CD4-positive, alpha-beta memory T cell (primary cell): ENCODE data around the gene MYO1A. TPM values are rescaled to one million over a fixed set of nuclear protein-coding genes. Genes with fewer than 3 reads are reported as not detected.
"Not testable (repeated sequence)": the region's sequence is repeated elsewhere in the genome, so short reads cannot be mapped to it uniquely, and the experiment has no call there.

Experiments used
- CTCF ChIA-PET: fragments of 350-600 bp; sonication (Branson Sonifier 250); formaldehyde crosslinking; loops from one replicate; lab custom pipeline; 2021; ENCODE audit warnings: inconsistent platforms; ENCODE audit not compliant: partially characterized antibody; lab: Charles Lee
- POLR2A ChIA-PET: fragments of 350-600 bp; sonication (Branson Sonifier 250); formaldehyde crosslinking; loops from one replicate; lab custom pipeline; 2021; ENCODE audit not compliant: partially characterized antibody; lab: Charles Lee
- DNase-seq, 5 donors: peaks; one replicate each; pipeline versions ENCODE4 v3.0.0 to v3.0.0-alpha.2; 2020 to 2022; ENCODE audit warnings: mixed read lengths in 1 of 5
- H3K27ac ChIP-seq: one replicate; pipeline ENCODE4 v1.7.0; 2013; ENCODE audit warnings: low read depth, low read length
- H3K27me3 ChIP-seq: 2 replicates; pipeline ENCODE4 v1.7.0; 2013; ENCODE audit warnings: mild to moderate bottlenecking, low read length, moderate library complexity; ENCODE audit not compliant: insufficient read depth
- H3K36me3 ChIP-seq: 2 replicates; pipeline ENCODE4 v1.7.0; 2013; ENCODE audit warnings: mild to moderate bottlenecking, low read length, moderate library complexity; ENCODE audit not compliant: insufficient read depth
- H3K4me1 ChIP-seq: 2 replicates; pipeline ENCODE4 v1.7.0; 2013; ENCODE audit warnings: mild to moderate bottlenecking, low read length, moderate library complexity; ENCODE audit not compliant: insufficient read depth
- H3K4me3 ChIP-seq, 2 donors: one replicate each; pipeline ENCODE4 v1.7.0; 2013; ENCODE audit warnings: low read length in 2 of 2, mild to moderate bottlenecking in 1 of 2
- H3K9me3 ChIP-seq, 2 donors: one replicate each; pipeline ENCODE4 v1.7.0; 2013; ENCODE audit warnings: low read length in 2 of 2, control low read depth in 1 of 2; ENCODE audit not compliant: control insufficient read depth in 1 of 2
- H3K27ac Mint-ChIP-seq, 7 donors: one replicate each; pipeline ENCODE4 v1.8.0; 2020 to 2021; ENCODE audit warnings: mixed read lengths in 7 of 7, mild to moderate bottlenecking in 6 of 7, inconsistent platforms in 3 of 7, moderate library complexity in 3 of 7
- H3K27me3 Mint-ChIP-seq, 2 donors: one replicate each; pipeline ENCODE4 v1.8.0; 2020 to 2021; ENCODE audit warnings: mixed read lengths in 2 of 2
- H3K36me3 Mint-ChIP-seq, 2 donors: one replicate each; pipeline ENCODE4 v1.8.0; 2020 to 2021; ENCODE audit warnings: mixed read lengths in 2 of 2, inconsistent platforms in 1 of 2, mild to moderate bottlenecking in 1 of 2
- H3K4me1 Mint-ChIP-seq, 4 donors: one replicate each; pipeline ENCODE4 v1.8.0; 2020 to 2021; ENCODE audit warnings: mixed read lengths in 4 of 4, mild to moderate bottlenecking in 1 of 4
- H3K4me3 Mint-ChIP-seq, 8 donors: one replicate each; pipeline ENCODE4 v1.8.0; 2020 to 2021; ENCODE audit warnings: mixed read lengths in 8 of 8, mild to moderate bottlenecking in 7 of 8, moderate library complexity in 6 of 8, inconsistent platforms in 3 of 8
- H3K9me3 Mint-ChIP-seq, 8 donors: one replicate each; pipeline ENCODE4 v1.8.0; 2020 to 2021; ENCODE audit warnings: mixed read lengths in 8 of 8, mild to moderate bottlenecking in 5 of 8, inconsistent platforms in 3 of 8, moderate library complexity in 1 of 8
- intact Hi-C: fragments of 100-400 bp; cut with micrococcal nuclease; formaldehyde crosslinking; loops from one replicate; pipeline ENCODE4 v1.15.1; 2023
- polyA plus RNA-seq, 2 donors: library from polyadenylated mRNA; unstranded; fragments of 300-500 nt; fragmentation: Illumina TruSeq; gene quantifications; one replicate each; pipeline ENCODE4 v1.2.3, GENCODE V29; 2021
- total RNA-seq, 2 experiments: library from RNA; stranded (reverse); gene quantifications; one replicate each; pipeline ENCODE4 v1.2.3, GENCODE V29; 2021

MYO1A gene
- total and polyA plus RNA-seq, 4 experiments from 2014 or later = 1.2 to 3.0 TPM; not detected in 2

GRCh38 chr12:57063991-57064685 is 14.2 kb upstream of the MYO1A start:
- Mint-ChIP-seq H3K36me3 (peaks cover 14 to 27% of the 10 kb centered on the region in 2 donors), H3K4me1 (peaks cover 15 to 33% (median 20%) of the 10 kb centered on the region in 4 donors), H3K4me3 (peak overlapping the region; percentile 73 to 85 (median 82)), H3K9me3 (no peaks in the 10 kb centered on the region), H3K27ac (peak overlapping the region; percentile 79 to 99 (median 96)), H3K27me3 (no peaks in the 10 kb centered on the region)
- peak overlapping the region; percentile 5 to 24 for H3K4me3 ChIP-seq
- intact Hi-C loops = loop anchor here (1.0 to 2.0 kb wide), 3 partner anchors 15 to 48 kb away; partner anchors contain the start of gene NEMP1
- H3K27me3 ChIP-seq = no peaks in the 10 kb centered on the region
- H3K9me3 ChIP-seq = no peaks in the 10 kb centered on the region
- POLR2A ChIA-PET = interaction anchor here (4.7 kb wide), 1 partner anchor 47 kb away, joined by 90 read pairs; the partner anchor contains the start of gene STAT6
- CTCF ChIA-PET = interaction anchor here (0.7 to 19.9 kb wide), 5 partner anchors 16 to 66 kb away, joined by 3 to 458 read pairs (median 25); partner anchors contain the start of genes STAT6 and ZBTB39
- DNase-seq = peak; percentile 77 to 88 (median 84)
- H3K4me1 ChIP-seq = peaks cover 30% of the 10 kb centered on the region
- H3K27ac ChIP-seq = peak overlapping the region; percentile 74
- H3K36me3 ChIP-seq = peaks cover 7% of the 10 kb centered on the region

DNA sequence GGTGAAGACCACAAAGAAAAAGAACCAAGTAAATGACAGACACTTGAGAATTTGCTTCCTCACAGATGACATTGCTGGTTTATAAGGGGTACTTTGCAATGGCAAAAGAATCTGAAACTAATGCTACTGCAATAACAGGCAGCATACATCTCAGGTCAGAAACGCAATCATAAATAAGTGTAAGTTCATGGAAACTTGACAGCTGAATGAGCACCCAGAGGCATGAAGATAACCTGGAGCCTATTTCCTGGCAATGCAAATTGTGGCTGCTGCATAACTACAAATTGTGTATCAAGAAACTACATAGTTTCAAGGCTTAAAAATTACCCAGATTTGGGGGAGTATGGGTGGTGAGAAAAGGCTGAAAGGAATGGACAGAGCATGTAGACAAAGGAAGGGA is 8.5 kb upstream of the MYO1A start:
- Histone ChIP-seq H3K27me3 (no peaks in the 10 kb centered on the region), H3K4me3 (no peak overlapping the region), H3K27ac (no peak overlapping the region), H3K36me3 (peaks cover 18% of the 10 kb centered on the region), H3K9me3 (no peaks in the 10 kb centered on the region), H3K4me1 (peaks cover 7% of the 10 kb centered on the region)
- H3K36me3 Mint-ChIP-seq = peaks cover 15 to 33% of the 10 kb centered on the region in 2 donors
- POLR2A ChIA-PET = interaction anchor here (1.4 kb wide), 1 partner anchor 54 kb away, joined by 5 read pairs; no protein-coding TSS in a partner anchor
- H3K9me3 Mint-ChIP-seq = peaks cover 0 to 2% (median 0%) of the 10 kb centered on the region in 8 donors
- DNase-seq = no peak
- CTCF ChIA-PET = interaction anchor here (1.1 to 14.6 kb wide), 3 partner anchors 12 to 65 kb away, joined by 3 to 226 read pairs (median 3); partner anchors contain the start of gene ZBTB39
- H3K4me3 Mint-ChIP-seq = no peak overlapping the region
- intact Hi-C loops = no loop called here
- no peaks in the 10 kb centered on the region for H3K27me3 Mint-ChIP-seq
- H3K27ac Mint-ChIP-seq = peak overlapping the region in 3 of 7 donors; percentile 0 to 57 (median 53)
- peaks cover 3 to 8% (median 6%) of the 10 kb centered on the region in 4 donors for H3K4me1 Mint-ChIP-seq

DNA sequence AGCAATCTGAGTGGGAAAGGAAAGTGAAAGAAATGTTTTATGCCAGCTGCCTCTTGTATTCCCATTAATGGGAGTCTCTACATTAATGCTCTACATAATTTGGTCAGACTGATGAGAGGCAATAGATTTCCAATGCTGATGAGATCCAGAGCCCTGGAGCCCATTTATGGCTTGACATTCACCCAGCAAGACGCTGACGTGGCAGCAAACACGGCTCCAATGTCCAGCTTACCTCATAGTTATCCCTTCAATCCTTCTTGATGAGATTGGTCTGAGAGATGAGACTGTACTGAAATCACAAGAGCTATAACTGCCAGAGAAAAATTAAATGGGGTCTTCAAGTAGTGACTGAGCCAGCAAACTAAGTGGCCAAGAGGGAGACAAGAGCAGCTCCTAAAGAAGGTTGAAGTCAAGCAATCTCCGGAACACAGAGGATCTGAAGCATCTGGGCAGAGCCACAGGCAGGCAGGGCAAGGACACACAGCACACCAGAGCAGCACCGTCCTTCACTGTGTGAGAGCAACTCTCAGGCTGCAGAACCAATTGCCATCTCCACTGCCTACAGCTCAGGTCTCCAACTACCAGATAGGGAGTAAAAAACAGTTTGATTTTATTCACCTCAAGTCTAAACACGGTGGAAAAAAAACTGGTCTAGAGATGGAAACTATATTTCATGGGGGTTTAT is 7.3 kb upstream of the MYO1A start:
- no peak overlapping the region for H3K4me3 Mint-ChIP-seq
- Histone ChIP-seq H3K4me1 (no peaks in the 10 kb centered on the region), H3K27me3 (no peaks in the 10 kb centered on the region), H3K4me3 (no peak overlapping the region), H3K9me3 (no peaks in the 10 kb centered on the region), H3K27ac (no peak overlapping the region), H3K36me3 (peaks cover 18% of the 10 kb centered on the region)
- H3K4me1 Mint-ChIP-seq = peaks cover 0 to 4% (median under 1%) of the 10 kb centered on the region in 4 donors
- no peak for DNase-seq
- ChIA-PET POLR2A (no interaction called here), CTCF (interaction anchor here (1.1 to 14.6 kb wide), 4 partner anchors 10 to 67 kb away, joined by 3 to 226 read pairs (median 8); partner anchors contain the start of genes STAT6 and ZBTB39)
- H3K9me3 Mint-ChIP-seq = peaks cover 0 to 2% (median 0%) of the 10 kb centered on the region in 8 donors
- peaks cover 15 to 33% of the 10 kb centered on the region in 2 donors for H3K36me3 Mint-ChIP-seq
- no peaks in the 10 kb centered on the region for H3K27me3 Mint-ChIP-seq
- peak overlapping the region in 4 of 7 donors; percentile 37 to 84 (median 59) for H3K27ac Mint-ChIP-seq
- intact Hi-C loops = no loop called here

GRCh38 chr12:57055824-57056223 is 5.9 kb upstream of the MYO1A start:
- intact Hi-C loops = no loop called here
- Mint-ChIP-seq H3K36me3 (peaks cover 15 to 31% of the 10 kb centered on the region in 2 donors), H3K27ac (peak overlapping the region in 1 of 7 donors; percentile 70), H3K9me3 (peaks cover 0 to 2% (median 0%) of the 10 kb centered on the region in 8 donors), H3K4me1 (peaks cover 0 to 2% (median under 1%) of the 10 kb centered on the region in 4 donors), H3K4me3 (no peak overlapping the region), H3K27me3 (no peaks in the 10 kb centered on the region)
- Histone ChIP-seq H3K27me3 (no peaks in the 10 kb centered on the region), H3K4me1 (no peaks in the 10 kb centered on the region), H3K4me3 (no peak overlapping the region), H3K36me3 (peaks cover 18% of the 10 kb centered on the region), H3K27ac (no peak overlapping the region), H3K9me3 (no peaks in the 10 kb centered on the region)
- DNase-seq = no peak
- CTCF ChIA-PET = interaction anchor here (1.5 to 14.6 kb wide), 3 partner anchors 50 to 68 kb away, joined by 8 to 226 read pairs (median 8); partner anchors contain the start of genes STAT6 and ZBTB39
- POLR2A ChIA-PET = no interaction called here

GRCh38 chr12:57053901-57054300 is 4.0 kb upstream of the MYO1A start:
- H3K27ac ChIP-seq, CTCF ChIA-PET, DNase-seq, H3K9me3 ChIP-seq, POLR2A ChIA-PET, H3K4me3 ChIP-seq, H3K9me3 Mint-ChIP-seq, H3K4me1 ChIP-seq, H3K27me3 ChIP-seq, H3K4me3 Mint-ChIP-seq, H3K27me3 Mint-ChIP-seq, intact Hi-C loops, H3K4me1 Mint-ChIP-seq: not testable (repeated sequence)
- Mint-ChIP-seq H3K27ac (peak overlapping the region in 2 of 7 donors; percentile 21 to 47), H3K36me3 (peaks cover 9 to 18% of the 10 kb centered on the region in 2 donors)
- peaks cover 10% of the 10 kb centered on the region for H3K36me3 ChIP-seq

GRCh38 chr12:57053146-57053545 is 3.2 kb upstream of the MYO1A start:
- H3K36me3 ChIP-seq, DNase-seq, H3K27me3 ChIP-seq, H3K4me3 Mint-ChIP-seq, H3K4me3 ChIP-seq, POLR2A ChIA-PET, H3K4me1 ChIP-seq, H3K27ac ChIP-seq, H3K9me3 Mint-ChIP-seq, H3K27me3 Mint-ChIP-seq, H3K9me3 ChIP-seq, intact Hi-C loops, H3K4me1 Mint-ChIP-seq: not testable (repeated sequence)
- H3K27ac Mint-ChIP-seq = peak overlapping the region in 1 of 7 donors; percentile 55
- peaks cover 4 to 10% of the 10 kb centered on the region in 2 donors for H3K36me3 Mint-ChIP-seq
- CTCF ChIA-PET = interaction anchor here (1.5 to 2.2 kb wide), 2 partner anchors 45 to 71 kb away, joined by 6 to 7 read pairs; no protein-coding TSS in a partner anchor
